ENCODE results near the gene PKD2.

DNA sequence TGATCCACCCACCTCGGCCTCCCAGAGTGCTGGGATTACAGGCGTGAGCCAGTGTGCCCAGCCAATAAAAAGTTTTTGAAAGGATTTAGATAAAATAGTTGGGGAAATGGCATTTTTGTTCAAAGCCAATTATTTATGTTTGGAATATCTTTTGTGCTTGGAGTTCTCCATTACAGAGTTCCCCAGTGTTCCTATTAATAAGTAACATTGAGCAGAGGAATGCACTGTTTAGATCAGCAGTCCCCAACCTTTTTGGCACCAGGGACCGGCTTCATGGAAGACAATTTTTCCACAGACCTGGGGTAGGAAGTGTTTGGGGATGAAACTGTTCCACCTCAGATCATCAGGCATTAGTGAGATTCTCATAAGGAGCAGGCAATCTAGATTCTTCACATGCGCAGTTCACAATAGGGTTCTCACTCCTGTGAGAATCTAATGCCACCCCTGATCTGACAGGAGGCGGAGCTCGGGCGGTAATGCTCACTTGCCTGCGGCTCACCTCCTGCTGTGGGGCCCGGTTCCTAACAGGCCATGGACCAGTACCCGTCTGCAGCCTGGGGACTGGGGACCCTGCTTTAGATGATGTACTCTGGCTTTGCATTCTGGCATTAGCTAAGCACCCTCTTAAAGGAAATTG lies 8.3 kb downstream of the PKD2 start:
- TF ChIP-seq, protein P1, sequence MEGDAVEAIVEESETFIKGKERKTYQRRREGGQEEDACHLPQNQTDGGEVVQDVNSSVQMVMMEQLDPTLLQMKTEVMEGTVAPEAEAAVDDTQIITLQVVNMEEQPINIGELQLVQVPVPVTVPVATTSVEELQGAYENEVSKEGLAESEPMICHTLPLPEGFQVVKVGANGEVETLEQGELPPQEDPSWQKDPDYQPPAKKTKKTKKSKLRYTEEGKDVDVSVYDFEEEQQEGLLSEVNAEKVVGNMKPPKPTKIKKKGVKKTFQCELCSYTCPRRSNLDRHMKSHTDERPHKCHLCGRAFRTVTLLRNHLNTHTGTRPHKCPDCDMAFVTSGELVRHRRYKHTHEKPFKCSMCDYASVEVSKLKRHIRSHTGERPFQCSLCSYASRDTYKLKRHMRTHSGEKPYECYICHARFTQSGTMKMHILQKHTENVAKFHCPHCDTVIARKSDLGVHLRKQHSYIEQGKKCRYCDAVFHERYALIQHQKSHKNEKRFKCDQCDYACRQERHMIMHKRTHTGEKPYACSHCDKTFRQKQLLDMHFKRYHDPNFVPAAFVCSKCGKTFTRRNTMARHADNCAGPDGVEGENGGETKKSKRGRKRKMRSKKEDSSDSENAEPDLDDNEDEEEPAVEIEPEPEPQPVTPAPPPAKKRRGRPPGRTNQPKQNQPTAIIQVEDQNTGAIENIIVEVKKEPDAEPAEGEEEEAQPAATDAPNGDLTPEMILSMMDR (IDR thresholded peaks at IDR 0.05), result no peak
- no peak for TF ChIP-seq POLR2A (IDR thresholded peaks at IDR 0.05)

Data from adrenal gland (tissue), 5 donors.